H1 (cell line): ENCODE data around the gene OPRD1. TPM values are rescaled to one million over a fixed set of nuclear protein-coding genes. Genes with fewer than 3 reads are reported as not detected.

Source experiments
- CHD1 ChIP-seq: IDR thresholded peaks from 2 replicates; pipeline ENCODE4 v1.6.1; 2012; ENCODE audit warnings: low read depth, low read length, improper control_type of control experiment
- CHD7 ChIP-seq: fragments of 300-600 bp; sonication (generic); IDR thresholded peaks from 2 replicates; pipeline ENCODE4 v1.7.1; 2012; ENCODE audit warnings: low read length, moderate library complexity, mild to moderate bottlenecking, inconsistent platforms; ENCODE audit not compliant: insufficient replicate concordance
- EZH2 ChIP-seq: fragments of 200-600 bp; sonication (generic); IDR thresholded peaks from 2 replicates; pipeline ENCODE4 v1.7.1; 2012; ENCODE audit warnings: low read depth, mild to moderate bottlenecking, moderate library complexity, low read length, inconsistent platforms; ENCODE audit not compliant: severe bottlenecking
- MAFK ChIP-seq: IDR thresholded peaks from 2 replicates; pipeline ENCODE4 v1.6.1; 2012; ENCODE audit warnings: low read depth, mild to moderate bottlenecking, improper control_type of control experiment, low read length
- NANOG ChIP-seq: IDR thresholded peaks from 2 replicates; pipeline ENCODE4 v1.6.1; 2011; ENCODE audit warnings: low read length, low read depth, mild to moderate bottlenecking, inconsistent platforms; ENCODE audit not compliant: insufficient read depth, poor library complexity, severe bottlenecking
- POLR2A ChIP-seq, 2 experiments: IDR thresholded peaks; 1 replicate in 1 of 2; 2 replicates in 1 of 2; pipeline ENCODE4 v1.6.1; 2011; ENCODE audit warnings: low read depth in 2 of 2, low read length in 2 of 2, mild to moderate bottlenecking in 2 of 2; ENCODE audit errors: control extremely low read depth in 1 of 2
- RFX5 ChIP-seq: IDR thresholded peaks from 2 replicates; pipeline ENCODE4 v1.6.1; 2011; ENCODE audit warnings: low read depth, low read length, improper control_type of control experiment, borderline replicate concordance
- RXRA ChIP-seq: IDR thresholded peaks from 2 replicates; pipeline ENCODE4 v1.6.1; 2011; ENCODE audit warnings: low read depth, mild to moderate bottlenecking, low read length, moderate library complexity; ENCODE audit not compliant: insufficient read depth
- SIRT6 ChIP-seq: IDR thresholded peaks from one replicate; pipeline ENCODE4 v1.7.1; 2012; ENCODE audit warnings: low read length, inconsistent platforms
- SIX5 ChIP-seq: IDR thresholded peaks from 2 replicates; pipeline ENCODE4 v1.6.1; 2011; ENCODE audit warnings: mild to moderate bottlenecking, low read depth, low read length
- ZNF274 ChIP-seq: IDR thresholded peaks from 2 replicates; pipeline ENCODE4 v1.7.0; 2012; ENCODE audit warnings: low read length, borderline replicate concordance; ENCODE audit errors: extremely low read depth
- polyA plus RNA-seq, 7 experiments: library from polyadenylated mRNA; depleted of rRNA in 3 of 7; stranded (reverse) in 5 of 7; unstranded in 2 of 7; fragments of >200 nt in 5 of 7; fragments of 200-250 nt in 2 of 7; gene quantifications; 1 replicate in 5 of 7; 2 replicates in 1 of 7; 4 replicates in 1 of 7; pipeline versions ENCODE4 v1.2.1 to v1.2.3, GENCODE V29; 2011 to 2013; ENCODE audit warnings: missing spikeins in 2 of 7, mixed read lengths in 2 of 7
- total RNA-seq: library from RNA; stranded (reverse); fragmentation: NEBNext Ultra II Directional; extraction: Animal tissue kit (Norgen Biotek cat#: 25700); gene quantifications from 2 replicates; pipeline ENCODE4 v1.2.1, GENCODE V29; 2021

The OPRD1 gene
- total and polyA plus RNA-seq, 2 of the 8 experiments (the other 6 are each of a cell fraction or from before 2014, with no cell fraction given), result 2.6 to 3.7 TPM

- no peak for TF ChIP-seq CHD7
- TF ChIP-seq NANOG, result no peak
- TF ChIP-seq ZNF274, result no peak
- TF ChIP-seq MAFK, result no peak
- no peak for TF ChIP-seq RXRA
- TF ChIP-seq RFX5, result no peak
- TF ChIP-seq POLR2A (IDR thresholded peaks at IDR 0.05; ENCODE audit: control extremely low read depth in 1 of 2, low read depth in 2 of 2, low read length in 2 of 2), result no peak
- no peak for TF ChIP-seq SIX5
- no peak for TF ChIP-seq SIRT6
- no peak for TF ChIP-seq EZH2
- TF ChIP-seq CHD1, result no peak
These were observed 41.2 kb downstream of the OPRD1 start (continued) for GRCh38 chr1:28853093-28853742.
